ENCODE results near the gene SBF2. TPM values are rescaled to one million over a fixed set of nuclear protein-coding genes. Genes with fewer than 3 reads are reported as not detected.

The SBF2 gene
- total and polyA plus RNA-seq, 2 of the 13 experiments (the other 11 are each of a cell fraction or from before 2014, with no cell fraction given): 24.0 to 45.8 TPM

DNA sequence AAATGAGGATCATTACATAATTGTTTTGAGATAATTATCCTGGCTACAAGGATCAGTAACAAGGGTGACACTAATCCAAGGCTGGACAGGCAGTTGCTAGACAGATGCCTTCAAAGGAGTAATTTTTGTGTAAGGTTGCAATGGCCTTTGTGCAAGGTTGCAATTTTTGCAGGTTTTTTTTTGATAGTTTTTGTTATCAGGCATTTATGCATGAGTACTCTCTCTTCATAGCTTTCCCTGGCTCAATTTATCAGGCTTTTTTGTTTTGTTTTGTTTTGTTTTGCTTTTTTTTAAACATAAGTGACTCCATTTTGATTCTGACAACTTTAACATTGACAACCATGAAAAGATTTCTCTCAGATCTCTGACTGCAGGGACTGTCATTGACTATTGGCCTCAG, 519.9 kb downstream of the SBF2 start:
- peaks cover 0 to 2% of the 10 kb centered on the region in 2 experiments; a peak in 3 of 5 replicates for H3K36me3 ChIP-seq (replicated peaks in 1 of 2; ENCODE audit: control insufficient read depth in 1 of 2, insufficient read depth in 2 of 2, low read length in 2 of 2)
- no peak for FAIRE-seq
- H3K79me2 ChIP-seq (ENCODE audit: insufficient read depth, low read length): no peaks in the 10 kb centered on the region
- DNase-seq (ENCODE audit: low spot score): no peak
- no peak overlapping the region for H3K27ac ChIP-seq (ENCODE audit: extremely low read length, insufficient read depth, low read length)
- no peaks in the 10 kb centered on the region for H3K9me3 ChIP-seq (ENCODE audit: low read length)
- TF ChIP-seq, protein P1, sequence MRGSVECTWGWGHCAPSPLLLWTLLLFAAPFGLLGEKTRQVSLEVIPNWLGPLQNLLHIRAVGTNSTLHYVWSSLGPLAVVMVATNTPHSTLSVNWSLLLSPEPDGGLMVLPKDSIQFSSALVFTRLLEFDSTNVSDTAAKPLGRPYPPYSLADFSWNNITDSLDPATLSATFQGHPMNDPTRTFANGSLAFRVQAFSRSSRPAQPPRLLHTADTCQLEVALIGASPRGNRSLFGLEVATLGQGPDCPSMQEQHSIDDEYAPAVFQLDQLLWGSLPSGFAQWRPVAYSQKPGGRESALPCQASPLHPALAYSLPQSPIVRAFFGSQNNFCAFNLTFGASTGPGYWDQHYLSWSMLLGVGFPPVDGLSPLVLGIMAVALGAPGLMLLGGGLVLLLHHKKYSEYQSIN (CRISPR knock-in tag; IDR thresholded peaks at IDR 0.05; ENCODE audit: borderline replicate concordance): no peak
- TF ChIP-seq PITX1 (CRISPR knock-in tag; IDR thresholded peaks at IDR 0.05) (no peak), ZBTB39 (CRISPR knock-in tag; IDR thresholded peaks at IDR 0.05) (no peak), ZNF292 (CRISPR knock-in tag; IDR thresholded peaks at IDR 0.05; ENCODE audit: borderline replicate concordance, low read depth) (no peak), IKZF1 (IDR thresholded peaks at IDR 0.05) (no peak), MAFK (conservative IDR thresholded peaks at IDR 0.05 in 1 of 2, IDR thresholded peaks at IDR 0.05 in 1 of 2; ENCODE audit: low read length in 2 of 2) (peak; percentile 46 to 76; a peak in 3 of 4 replicates), ZFP36L1 (CRISPR knock-in tag; IDR thresholded peaks at IDR 0.05) (no peak), ZC3H13 (CRISPR knock-in tag; IDR thresholded peaks at IDR 0.05) (no peak), MAFF (IDR thresholded peaks at IDR 0.05; ENCODE audit: low read depth, low read length) (peak; percentile 74), SNRNP70 (IDR thresholded peaks at IDR 0.05; ENCODE audit: low read depth, low read length) (no peak), ZNF441 (CRISPR knock-in tag; IDR thresholded peaks at IDR 0.05; ENCODE audit: borderline replicate concordance) (no peak), FOXA1 (IDR thresholded peaks at IDR 0.05) (no peak), FOXA1 (CRISPR knock-in tag; IDR thresholded peaks at IDR 0.05) (no peak), TRIM24 (CRISPR knock-in tag; IDR thresholded peaks at IDR 0.05) (no peak), TFDP2 (CRISPR knock-in tag; IDR thresholded peaks at IDR 0.05) (no peak)
- ChIA-PET CTCF (ENCODE audit: low intra/inter-chr PET ratio, low total read pairs) (no interaction called here), POLR2A (no interaction called here)
- in situ Hi-C loops (cut with HindIII; ENCODE audit: extremely low pct_ligation_motif_present, low pct_unique_long_range_greater_than_20kb): no loop called here
- H3K4me2 ChIP-seq (ENCODE audit: low read depth, low read length): no peak overlapping the region
- H4K20me1 ChIP-seq (ENCODE audit: insufficient read depth, low read length): no peaks in the 10 kb centered on the region
- no peak overlapping the region for H3K4me3 ChIP-seq (replicated peaks in 1 of 3; ENCODE audit: insufficient read depth in 1 of 3, low read depth in 2 of 3, low read length in 3 of 3)
- ATAC-seq: no peak
- H2AFZ ChIP-seq (ENCODE audit: low read length): no peak overlapping the region
- no TSS peak for BruUV-seq (replicated peaks)
- no peaks in the 10 kb centered on the region for H3K27me3 ChIP-seq (ENCODE audit: control insufficient read depth in 1 of 2, insufficient read depth in 2 of 2, low read length in 2 of 2)
- no peak overlapping the region for H3K9ac ChIP-seq (ENCODE audit: insufficient read depth, low read depth, low read length)
- intact Hi-C loops (cut with micrococcal nuclease; ENCODE audit: unreplicated experiment): no loop called here
- H3K4me1 ChIP-seq (ENCODE audit: insufficient read depth, low read length): no peaks in the 10 kb centered on the region
